Naive thymus-derived CD4-positive, alpha-beta T cell (primary cell): ENCODE data around the gene RHEB. TPM values are rescaled to one million over a fixed set of nuclear protein-coding genes. Genes with fewer than 3 reads are reported as not detected.
"Not testable (repeated sequence)": the region's sequence is repeated elsewhere in the genome, so short reads cannot be mapped to it uniquely, and the experiment has no call there.

Source experiments
- ATAC-seq: fragments of 150-1000 bp; cut with Tn5 transposase; 2 replicates; pipeline ENCODE4 v1.10.0; 2021; ENCODE audit warnings: mild to moderate bottlenecking, moderate library complexity
- CTCF ChIA-PET: fragments of 350-600 bp; sonication (Branson Sonifier 250); formaldehyde crosslinking; loops from one replicate; lab custom pipeline; 2021; ENCODE audit warnings: antibody characterized with exemption; lab: Charles Lee
- POLR2A ChIA-PET: fragments of 350-600 bp; sonication (Branson Sonifier 250); formaldehyde crosslinking; loops from one replicate; lab custom pipeline; 2021; ENCODE audit warnings: antibody characterized with exemption, inconsistent platforms; lab: Charles Lee
- DNase-seq, 9 donors: peaks; one replicate each; pipeline versions ENCODE4 v3.0.0 to v3.0.0-alpha.2; 2020 to 2022; ENCODE audit warnings: mixed read lengths in 1 of 9
- H3K27ac ChIP-seq: one replicate; pipeline ENCODE4 v1.7.0; 2013; ENCODE audit warnings: mild to moderate bottlenecking, low read depth, low read length, moderate library complexity
- H3K27me3 ChIP-seq, 2 donors: one replicate each; pipeline ENCODE4 v1.7.0; 2013; ENCODE audit warnings: low read length in 2 of 2, mild to moderate bottlenecking in 2 of 2, moderate library complexity in 2 of 2; ENCODE audit not compliant: control insufficient read depth in 2 of 2, insufficient read depth in 2 of 2
- H3K36me3 ChIP-seq, 3 experiments: 1 replicate in 2 of 3; 2 replicates in 1 of 3; pipeline ENCODE4 v1.7.0; 2013; ENCODE audit warnings: low read length in 3 of 3, mild to moderate bottlenecking in 3 of 3, moderate library complexity in 1 of 3; ENCODE audit not compliant: insufficient read depth in 3 of 3, control insufficient read depth in 2 of 3
- H3K4me1 ChIP-seq, 2 donors: one replicate each; pipeline ENCODE4 v1.7.0; 2013; ENCODE audit warnings: low read length in 2 of 2, mild to moderate bottlenecking in 2 of 2, moderate library complexity in 1 of 2; ENCODE audit not compliant: control insufficient read depth in 2 of 2, insufficient read depth in 2 of 2
- H3K4me3 ChIP-seq: 2 replicates; pipeline ENCODE4 v1.7.0; 2013; ENCODE audit warnings: mild to moderate bottlenecking, low read length
- H3K9me3 ChIP-seq, 3 experiments: 1 replicate in 2 of 3; 2 replicates in 1 of 3; pipeline ENCODE4 v1.7.0; 2013; ENCODE audit warnings: low read length in 3 of 3; ENCODE audit not compliant: control insufficient read depth in 2 of 3
- H3K27ac Mint-ChIP-seq, 9 donors: one replicate each; pipeline ENCODE4 v1.8.0; 2020 to 2022; ENCODE audit warnings: mixed read lengths in 9 of 9, mild to moderate bottlenecking in 8 of 9, moderate library complexity in 5 of 9, inconsistent platforms in 2 of 9
- H3K27me3 Mint-ChIP-seq, 5 donors: one replicate each; pipeline ENCODE4 v1.8.0; 2021 to 2022; ENCODE audit warnings: mixed read lengths in 5 of 5, mild to moderate bottlenecking in 1 of 5
- H3K36me3 Mint-ChIP-seq, 5 donors: one replicate each; pipeline ENCODE4 v1.8.0; 2020 to 2022; ENCODE audit warnings: mixed read lengths in 5 of 5, mild to moderate bottlenecking in 3 of 5, inconsistent platforms in 1 of 5
- H3K4me1 Mint-ChIP-seq, 7 donors: one replicate each; pipeline ENCODE4 v1.8.0; 2020 to 2022; ENCODE audit warnings: mixed read lengths in 7 of 7, mild to moderate bottlenecking in 3 of 7, inconsistent platforms in 1 of 7
- H3K4me3 Mint-ChIP-seq, 10 donors: one replicate each; pipeline ENCODE4 v1.8.0; 2020 to 2022; ENCODE audit warnings: mild to moderate bottlenecking in 10 of 10, mixed read lengths in 10 of 10, moderate library complexity in 6 of 10, inconsistent platforms in 2 of 10
- H3K9me3 Mint-ChIP-seq, 11 donors: one replicate each; pipeline ENCODE4 v1.8.0; 2020 to 2022; ENCODE audit warnings: mixed read lengths in 11 of 11, mild to moderate bottlenecking in 4 of 11, inconsistent platforms in 1 of 11, moderate library complexity in 1 of 11
- intact Hi-C, 2 donors: fragments of 100-400 bp; cut with micrococcal nuclease; formaldehyde crosslinking; loops; one replicate each; pipeline ENCODE4 v1.15.1; 2023
- polyA plus RNA-seq, 2 donors: library from polyadenylated mRNA; unstranded; fragments of 300-500 nt; fragmentation: Illumina TruSeq; gene quantifications; one replicate each; pipeline ENCODE4 v1.2.3, GENCODE V29; 2021
- total RNA-seq, 6 experiments: library from RNA in 5 of 6; stranded (reverse) in 5 of 6; gene quantifications; 1 replicate in 5 of 6; 2 replicates in 1 of 6; pipeline ENCODE4 v1.2.3 and lab custom pipeline; 2021 to 2026

The RHEB gene
- total and polyA plus RNA-seq, 7 experiments from 2014 or later, result 31.2 to 62.6 (median 50.8) TPM

DNA sequence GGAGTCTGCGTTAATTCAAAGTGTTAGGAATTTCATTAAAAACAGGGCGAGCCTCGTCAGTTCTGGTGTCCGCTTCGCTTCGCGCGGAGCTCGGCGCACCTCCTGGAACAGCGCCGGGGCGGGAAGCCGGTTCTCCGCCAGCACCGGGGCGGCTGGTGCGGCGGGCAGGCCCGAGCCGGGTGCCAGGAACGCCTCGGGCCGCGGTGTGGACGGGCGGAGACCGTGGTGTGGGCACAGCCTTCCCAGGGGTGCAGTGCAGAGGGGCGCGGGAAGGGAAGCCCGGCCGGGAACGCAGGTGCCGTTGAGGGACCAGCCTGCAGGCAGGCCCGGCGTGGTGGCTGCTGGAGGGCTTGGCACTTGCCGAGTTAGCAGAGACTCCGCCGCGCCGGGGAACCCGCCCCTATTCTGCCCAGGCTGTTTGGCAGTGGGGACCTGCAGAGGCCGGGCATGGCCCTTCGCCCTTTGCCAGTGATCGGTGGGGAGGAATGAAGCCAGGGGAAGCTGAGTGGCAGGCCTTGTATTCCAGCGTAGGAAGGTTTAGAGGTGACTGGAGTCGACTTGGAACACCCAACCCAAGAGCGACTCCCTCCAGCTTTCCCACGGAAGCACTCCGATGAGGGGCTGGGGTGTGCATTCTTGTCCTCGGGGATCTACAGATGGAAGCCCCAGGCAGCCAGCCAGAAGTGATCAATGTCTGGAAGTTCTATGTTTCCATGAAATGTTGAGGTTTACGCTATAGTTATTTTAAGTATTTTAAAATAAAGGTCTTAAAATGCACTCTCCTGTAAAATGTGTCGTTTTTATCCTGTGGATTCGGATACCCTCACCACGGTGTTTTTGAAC is 945 bp upstream of the RHEB start:
- H3K27me3 ChIP-seq, result no peaks in the 10 kb centered on the region
- peak overlapping the region; percentile 91 for H3K4me3 ChIP-seq
- Mint-ChIP-seq H3K27ac (peak overlapping the region in 7 of 9 donors; percentile 95 to 99 (median 98)), H3K4me3 (peak overlapping the region; percentile 87 to 97 (median 94)), H3K4me1 (peaks cover 25 to 36% (median 32%) of the 10 kb centered on the region in 7 donors), H3K27me3 (peaks cover 0 to 12% (median 0%) of the 10 kb centered on the region in 5 donors), H3K36me3 (peaks cover 0 to 5% (median 0%) of the 10 kb centered on the region in 5 donors), H3K9me3 (peaks cover 0 to 8% (median 0%) of the 10 kb centered on the region in 11 donors)
- H3K27ac ChIP-seq, result peak overlapping the region; percentile 65
- POLR2A ChIA-PET, result interaction anchor here (0.6 to 2.1 kb wide), 6 partner anchors 12 to 356 kb away, joined by 3 to 11 read pairs (median 4); partner anchors contain the start of gene PRKAG2
- peaks cover 22 to 24% of the 10 kb centered on the region in 2 donors for H3K4me1 ChIP-seq
- CTCF ChIA-PET, result no interaction called here
- ATAC-seq (no peak), DNase-seq (peak in 8 of 9 donors; percentile 5 to 42 (median 32))
- H3K9me3 ChIP-seq, result no peaks in the 10 kb centered on the region
- intact Hi-C loops, result loop anchor here (1.0 to 5.0 kb wide), 9 partner anchors 112 to 1157 kb away; partner anchors contain the start of genes GALNT11 (in 1 of the 2), PRKAG2 (in 1 of the 2) and XRCC2 (in 1 of the 2)
- H3K36me3 ChIP-seq, result no peaks in the 10 kb centered on the region

DNA sequence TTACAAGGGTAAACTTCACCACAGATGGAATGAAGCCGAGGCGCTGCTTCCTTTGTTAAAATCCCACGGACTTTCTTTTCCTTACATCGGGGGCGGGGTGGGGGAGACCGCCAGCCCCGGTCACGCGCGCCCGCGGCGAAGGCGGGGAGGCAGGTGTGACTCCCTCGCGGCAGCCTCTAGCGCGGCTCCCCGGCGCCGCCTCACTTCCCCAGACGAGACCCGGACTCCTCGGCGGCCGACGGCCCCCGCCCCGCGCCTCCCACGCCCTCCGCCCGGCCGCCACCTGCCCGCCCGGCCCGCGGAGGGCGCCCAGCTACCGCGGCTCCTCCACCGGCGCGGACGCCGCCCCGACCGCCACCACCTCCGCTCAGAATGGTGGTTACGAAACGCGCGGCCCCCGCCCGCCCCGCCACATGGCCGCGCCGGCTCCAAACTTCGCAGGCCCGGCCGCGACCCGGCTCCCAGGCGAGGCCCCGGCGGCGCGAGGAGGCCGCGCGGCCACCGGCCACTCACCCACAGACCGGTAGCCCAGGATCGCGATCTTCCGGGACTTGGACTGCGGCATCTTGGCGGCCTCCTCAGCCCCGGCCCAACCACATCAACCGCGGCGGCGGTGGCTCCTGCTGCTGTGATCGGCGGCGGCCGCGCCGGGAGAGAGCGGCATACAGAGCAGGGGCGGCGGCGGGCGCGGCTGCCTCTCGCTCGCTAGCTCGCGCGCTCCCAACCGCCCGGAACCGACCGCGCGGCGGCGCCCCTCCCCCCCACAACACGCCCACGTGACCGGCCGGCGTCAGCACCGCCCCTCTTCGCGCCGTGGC is 539 bp downstream of the RHEB start:
- not testable (repeated sequence) for H3K36me3 ChIP-seq, H3K9me3 ChIP-seq, H3K27me3 ChIP-seq, H3K36me3 Mint-ChIP-seq, H3K9me3 Mint-ChIP-seq
- peaks cover 0 to 12% (median 0%) of the 10 kb centered on the region in 5 donors for H3K27me3 Mint-ChIP-seq
- peak overlapping the region; percentile 88 for H3K27ac ChIP-seq
- ChIA-PET CTCF (interaction anchor here (0.5 kb wide), 1 partner anchor 116 kb away, joined by 4 read pairs; no protein-coding TSS in a partner anchor), POLR2A (interaction anchor here (0.6 to 2.1 kb wide), 5 partner anchors 10 to 358 kb away, joined by 3 to 11 read pairs (median 5); partner anchors contain the start of gene PRKAG2)
- DNase-seq (peak in 7 of 9 donors; percentile 52 to 77 (median 62)), ATAC-seq (peak; percentile 76)
- H3K27ac Mint-ChIP-seq, result peak overlapping the region; percentile 94 to 99 (median 98)
- H3K4me3 Mint-ChIP-seq, result peak overlapping the region; percentile 87 to 97 (median 94)
- H3K4me1 ChIP-seq, result peaks cover 24 to 26% of the 10 kb centered on the region in 2 donors
- peak overlapping the region; percentile 72 for H3K4me3 ChIP-seq
- peaks cover 33 to 51% (median 42%) of the 10 kb centered on the region in 7 donors for H3K4me1 Mint-ChIP-seq
- intact Hi-C loops, result loop anchor here (1.0 to 10.0 kb wide), 17 partner anchors 11 to 1894 kb away; partner anchors contain the start of genes ABCF2 (in 2 of the 2), FASTK (in 2 of the 2), TMUB1 (in 2 of the 2) and AGAP3 (in 1 of the 2)

DNA sequence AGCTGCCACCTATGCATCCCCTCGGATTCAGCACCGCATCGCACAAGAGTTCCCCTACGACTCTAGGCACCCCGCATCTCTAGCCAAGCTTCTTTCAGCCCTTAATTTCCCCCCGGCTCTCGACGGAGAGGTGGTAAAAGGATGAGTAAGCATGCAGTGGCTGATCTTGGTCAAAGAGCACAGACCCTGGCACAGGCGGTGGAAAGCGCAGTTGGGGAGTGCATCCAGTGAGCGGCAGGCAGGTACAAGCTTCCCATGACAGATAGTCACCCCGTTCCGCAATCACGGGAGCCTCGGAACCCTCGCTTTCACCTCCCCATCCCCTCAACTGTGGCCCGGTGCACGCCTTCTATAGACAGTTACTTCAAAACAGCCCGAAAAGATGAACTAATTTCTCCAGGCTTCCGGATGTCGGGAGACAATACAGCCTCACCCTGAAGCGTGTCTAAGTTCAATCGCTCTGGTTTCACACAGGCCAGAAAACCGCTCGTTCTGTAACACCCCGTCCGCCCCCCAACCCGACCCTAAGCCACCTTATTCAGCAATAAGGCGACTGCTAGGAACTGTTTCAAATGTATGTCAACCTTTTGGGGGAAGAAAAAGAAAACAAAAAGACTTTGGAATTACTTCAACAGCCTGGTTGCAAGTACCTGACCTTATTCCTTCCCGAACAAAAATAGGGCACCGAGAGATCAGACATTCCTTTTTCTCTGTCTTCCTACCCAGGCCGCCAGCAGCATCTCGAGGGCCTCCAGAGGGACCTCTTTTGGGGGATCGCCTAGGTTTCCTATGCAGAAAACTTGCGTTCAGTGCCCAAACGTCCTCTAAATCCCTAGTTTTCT is 1.4 kb downstream of the RHEB start:
- ATAC-seq (no peak), DNase-seq (peak; percentile 10 to 54 (median 41))
- Mint-ChIP-seq H3K27ac (peak overlapping the region; percentile 78 to 99 (median 91)), H3K36me3 (peaks cover 0 to 11% (median 0%) of the 10 kb centered on the region in 5 donors), H3K4me3 (peak overlapping the region; percentile 86 to 96 (median 91)), H3K27me3 (peaks cover 0 to 10% (median 0%) of the 10 kb centered on the region in 5 donors), H3K9me3 (peaks cover 0 to 8% (median 0%) of the 10 kb centered on the region in 11 donors), H3K4me1 (peaks cover 37 to 59% (median 50%) of the 10 kb centered on the region in 7 donors)
- Histone ChIP-seq H3K4me3 (peak overlapping the region; percentile 72), H3K4me1 (peaks cover 24 to 26% of the 10 kb centered on the region in 2 donors), H3K9me3 (no peaks in the 10 kb centered on the region), H3K27me3 (no peaks in the 10 kb centered on the region), H3K36me3 (no peaks in the 10 kb centered on the region), H3K27ac (peak overlapping the region; percentile 88)
- ChIA-PET POLR2A (interaction anchor here (0.6 kb wide), 2 partner anchors 264 to 1151 kb away, joined by 3 read pairs; no protein-coding TSS in a partner anchor), CTCF (interaction anchor here (0.7 kb wide), 1 partner anchor 59 kb away, joined by 3 read pairs; no protein-coding TSS in a partner anchor)
- intact Hi-C loops, result loop anchor here (1.0 to 10.0 kb wide), 15 partner anchors 10 to 1894 kb away; partner anchors contain the start of genes ABCF2 (in 2 of the 2), FASTK (in 2 of the 2), TMUB1 (in 2 of the 2) and AGAP3 (in 1 of the 2)

DNA sequence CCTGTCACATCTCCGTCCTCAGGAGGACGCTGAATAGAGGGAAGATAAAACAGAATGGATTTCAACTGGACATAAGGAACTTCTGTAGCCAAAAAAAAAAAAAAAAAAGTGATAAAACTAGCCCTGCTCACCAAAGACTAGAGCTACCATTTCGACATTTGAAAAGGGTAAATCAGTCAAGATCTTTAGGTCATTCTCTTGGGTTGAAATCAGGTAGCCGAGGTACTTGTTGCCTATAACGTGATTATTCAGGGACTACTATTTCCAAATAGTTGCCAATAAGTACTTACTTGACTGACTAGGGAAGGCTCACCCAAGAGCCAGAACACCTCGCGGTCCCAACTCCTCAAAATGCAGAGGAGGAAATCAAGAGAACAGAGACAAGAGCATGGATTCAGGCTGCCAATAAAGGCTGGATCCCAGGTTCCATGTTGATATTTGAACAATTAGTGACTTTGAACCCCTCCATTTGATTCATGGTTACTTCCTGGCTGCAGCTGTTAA is 2.0 kb downstream of the RHEB start:
- Mint-ChIP-seq H3K4me1 (peaks cover 41 to 65% (median 55%) of the 10 kb centered on the region in 7 donors), H3K9me3 (peaks cover 0 to 8% (median 0%) of the 10 kb centered on the region in 11 donors), H3K27me3 (peaks cover 0 to 7% (median 0%) of the 10 kb centered on the region in 5 donors), H3K27ac (peak overlapping the region; percentile 78 to 99 (median 91)), H3K36me3 (peaks cover 0 to 15% (median 0%) of the 10 kb centered on the region in 5 donors), H3K4me3 (peak overlapping the region; percentile 86 to 96 (median 91))
- intact Hi-C loops, result loop anchor here (1.0 to 10.0 kb wide), 15 partner anchors 9 to 1893 kb away; partner anchors contain the start of genes ABCF2 (in 2 of the 2), FASTK (in 2 of the 2), TMUB1 (in 2 of the 2) and AGAP3 (in 1 of the 2)
- ChIA-PET CTCF (interaction anchor here (0.7 kb wide), 1 partner anchor 59 kb away, joined by 3 read pairs; no protein-coding TSS in a partner anchor), POLR2A (interaction anchor here (0.6 kb wide), 1 partner anchor 1151 kb away, joined by 3 read pairs; no protein-coding TSS in a partner anchor)
- Histone ChIP-seq H3K9me3 (no peaks in the 10 kb centered on the region), H3K4me3 (peak overlapping the region; percentile 72), H3K4me1 (peaks cover 24 to 26% of the 10 kb centered on the region in 2 donors), H3K27ac (no peak overlapping the region), H3K27me3 (no peaks in the 10 kb centered on the region), H3K36me3 (no peaks in the 10 kb centered on the region)
- peak in 1 of 9 donors; percentile 6 for DNase-seq
- no peak for ATAC-seq

DNA sequence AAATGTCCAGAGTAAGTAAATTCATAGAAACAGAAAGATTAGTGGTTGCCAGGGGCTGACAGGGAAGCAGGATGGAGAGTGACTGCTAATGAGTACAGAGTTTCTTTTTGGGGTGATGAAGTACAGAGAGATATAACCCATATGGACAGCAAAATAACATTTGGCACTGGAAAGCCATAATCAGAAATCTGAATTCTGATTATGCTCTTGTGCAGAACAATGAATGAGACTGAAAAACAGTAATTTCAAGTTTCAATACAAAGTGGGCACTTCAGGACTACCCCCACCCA is 4.5 kb downstream of the RHEB start:
- intact Hi-C loops, result loop anchor here (5.0 to 10.0 kb wide), 8 partner anchors 43 to 1890 kb away; partner anchors contain the start of genes FASTK (in 2 of the 2), TMUB1 (in 2 of the 2), ABCF2 (in 1 of the 2) and AGAP3 (in 1 of the 2)
- H3K4me1 ChIP-seq, result peaks cover 19% of the 10 kb centered on the region in 2 donors
- no peaks in the 10 kb centered on the region for H3K36me3 ChIP-seq
- no peak overlapping the region for H3K27ac Mint-ChIP-seq
- peaks cover 0 to 19% (median 2%) of the 10 kb centered on the region in 5 donors for H3K36me3 Mint-ChIP-seq
- H3K9me3 ChIP-seq, result no peaks in the 10 kb centered on the region
- no peak overlapping the region for H3K4me3 ChIP-seq
- no peaks in the 10 kb centered on the region for H3K27me3 ChIP-seq
- peaks cover 0 to 6% (median 0%) of the 10 kb centered on the region in 5 donors for H3K27me3 Mint-ChIP-seq
- ATAC-seq (no peak), DNase-seq (no peak)
- ChIA-PET CTCF (no interaction called here), POLR2A (no interaction called here)
- H3K4me1 Mint-ChIP-seq, result peaks cover 52 to 85% (median 71%) of the 10 kb centered on the region in 7 donors
- peaks cover 0 to 8% (median 0%) of the 10 kb centered on the region in 11 donors for H3K9me3 Mint-ChIP-seq
- H3K27ac ChIP-seq, result no peak overlapping the region
- peak overlapping the region in 3 of 10 donors; percentile 3 to 63 (median 45) for H3K4me3 Mint-ChIP-seq
